GM23248 (cell line): ENCODE measurements around the gene TNXB.
"Not testable (repeated sequence)": the region's sequence is repeated elsewhere in the genome, so short reads cannot be mapped to it uniquely, and the experiment has no call there.

Experiments used
- EZH2 ChIP-seq: fragments of 200-600 bp; sonication (generic); IDR thresholded peaks from 2 replicates; pipeline ENCODE4 v1.6.1; 2018; ENCODE audit warnings: antibody characterized with exemption, mild to moderate bottlenecking; ENCODE audit not compliant: insufficient read depth, poor library complexity, severe bottlenecking
- EZH2phosphoT487 ChIP-seq: fragments of 200-600 bp; sonication (generic); IDR thresholded peaks from 2 replicates; pipeline ENCODE4 v1.6.1; 2018; ENCODE audit warnings: antibody characterized with exemption, moderate library complexity, mild to moderate bottlenecking, low read depth; ENCODE audit not compliant: insufficient read depth

DNA sequence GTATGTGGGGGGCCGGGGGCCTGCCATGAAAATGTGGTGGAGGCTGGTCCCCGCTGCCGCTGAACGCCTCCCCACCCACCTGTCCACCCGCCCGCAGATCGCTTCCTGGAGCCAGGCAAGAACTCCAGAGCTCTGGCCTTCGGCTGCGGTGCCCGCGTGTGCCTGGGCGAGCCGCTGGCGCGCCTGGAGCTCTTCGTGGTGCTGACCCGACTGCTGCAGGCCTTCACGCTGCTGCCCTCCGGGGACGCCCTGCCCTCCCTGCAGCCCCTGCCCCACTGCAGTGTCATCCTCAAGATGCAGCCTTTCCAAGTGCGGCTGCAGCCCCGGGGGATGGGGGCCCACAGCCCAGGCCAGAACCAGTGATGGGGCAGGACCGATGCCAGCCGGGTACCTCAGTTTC is 101.1 kb downstream of the TNXB start:
- not testable (repeated sequence) for TF ChIP-seq EZH2phosphoT487, EZH2
